Left lung (tissue), 14 donors: ENCODE measurements around the gene MICAL1. TPM values are rescaled to one million over a fixed set of nuclear protein-coding genes. Genes with fewer than 3 reads are reported as not detected.

Experiments used
- ATAC-seq: fragments of 200-7000 bp; cut with Tn5 transposase; one replicate; pipeline ENCODE4 v1.9.1; 2020; ENCODE audit warnings: moderate library complexity
- DNase-seq, 4 donors: peaks; one replicate each; pipeline ENCODE4 v3.0.0-alpha.2; 2013 to 2020
- H3K27ac ChIP-seq, 2 donors: fragments of 200-600 bp; sonication (generic) in 1 of 2; one replicate each; pipeline versions ENCODE4 v1.5.0 to v1.8.0; 2020 to 2021
- H3K27me3 ChIP-seq, 2 donors: fragments of 200-600 bp; sonication (generic) in 1 of 2; one replicate each; pipeline versions ENCODE4 v1.5.0 to v1.8.0; 2020 to 2021
- H3K36me3 ChIP-seq, 2 donors: fragments of 200-600 bp; sonication (generic) in 1 of 2; one replicate each; pipeline versions ENCODE4 v1.5.0 to v1.8.0; 2020 to 2021
- H3K4me1 ChIP-seq, 2 donors: fragments of 200-600 bp; one replicate each; pipeline ENCODE4 v1.8.0; 2021
- H3K4me3 ChIP-seq, 2 donors: fragments of 200-600 bp; sonication (generic) in 1 of 2; one replicate each; pipeline versions ENCODE4 v1.5.0 to v1.8.0; 2020 to 2021; ENCODE audit warnings: mild to moderate bottlenecking in 1 of 2
- H3K9me3 ChIP-seq, 2 donors: fragments of 200-600 bp; sonication (generic) in 1 of 2; one replicate each; pipeline versions ENCODE4 v1.5.0 to v1.8.0; 2020 to 2021
- intact Hi-C, 2 donors: fragments of 100-400 bp; cut with DNase I; formaldehyde crosslinking; loops; one replicate each; pipeline versions ENCODE4 v1.11.2 to v1.14.2; 2022
- long read RNA-seq, 12 donors: library from polyadenylated mRNA in 2 of 12; unstranded in 2 of 12; transcript quantifications; one replicate each; pipeline ENCODE4 v2.0.0 and lab custom pipeline, GENCODE V29; 2019 to 2026
- polyA plus RNA-seq, 6 donors: library from polyadenylated mRNA; unstranded; fragments of 120-200 nt; gene quantifications; one replicate each; pipeline ENCODE4 v1.2.1, GENCODE V29; 2013; ENCODE audit not compliant: insufficient read length in 6 of 6
- total RNA-seq, 2 donors: library from RNA; stranded (reverse); fragmentation: NEBNext Ultra II Directional; extraction: Animal tissue kit (Norgen Biotek cat#: 25700); gene quantifications; one replicate each; pipeline ENCODE4 v1.2.1, GENCODE V29; 2021
- TF ChIP-seq, protein P1 (sequence below), 2 donors: fragments of 200-600 bp; sonication (generic) in 1 of 2; IDR thresholded peaks; one replicate each; pipeline versions ENCODE4 v1.5.0 to v1.8.0; 2021; ENCODE audit warnings: antibody characterized with exemption in 2 of 2
- donor health status: DM: no; HTN: yes; CAD: no.
- donor health status: DM: no; HTN: no; CAD: no.

MICAL1 gene
- total RNA-seq (10 to 100 TPM; 60.7 to 70.9 TPM), polyA plus RNA-seq (10 to 100 TPM; 55.7 to 67.5 (median 59.6) TPM)
- long read RNA-seq, donor 1, partial matches to known transcripts, result 5 of 6 reads
- long read RNA-seq, donor 1, other reads (novel, unspliced or antisense), result 0 of 6 reads
- long read RNA-seq, donor 2, partial matches to known transcripts, result 16 of 16 reads
- long read RNA-seq, donor 2, other reads (novel, unspliced or antisense), result 0 of 16 reads
- long read RNA-seq, donor 3, partial matches to known transcripts, result 0 of 2 reads
- long read RNA-seq, donor 3, other reads (novel, unspliced or antisense), result 0 of 2 reads
- long read RNA-seq, donor 4, partial matches to known transcripts, result 10 of 16 reads
- long read RNA-seq, donor 4, other reads (novel, unspliced or antisense), result 4 of 16 reads
- long read RNA-seq, donor 5, partial matches to known transcripts, result 15 of 15 reads
- long read RNA-seq, donor 5, other reads (novel, unspliced or antisense), result 0 of 15 reads
- long read RNA-seq, donor 6, partial matches to known transcripts, result 0 of 2 reads
- long read RNA-seq, donor 6, other reads (novel, unspliced or antisense), result 0 of 2 reads
- long read RNA-seq, donor 7, result 0 reads
- long read RNA-seq, donor 8, partial matches to known transcripts, result 5 of 7 reads
- long read RNA-seq, donor 8, other reads (novel, unspliced or antisense), result 0 of 7 reads
- long read RNA-seq, donor 9, result 0 reads
- long read RNA-seq, donor 10, partial matches to known transcripts, result 3 of 8 reads
- long read RNA-seq, donor 10, other reads (novel, unspliced or antisense), result 5 of 8 reads
- long read RNA-seq, donor 11, partial matches to known transcripts, result 0 of 1 reads
- long read RNA-seq, donor 11, other reads (novel, unspliced or antisense), result 0 of 1 reads
- long read RNA-seq, donor 12, result 0 reads

- peak; percentile 61 to 96 (median 86) for DNase-seq
- Histone ChIP-seq H3K9me3 (no peaks in the 10 kb centered on the region), H3K27ac (peak within 1 kb of the TSS; percentile 87 to 96), H3K36me3 (peaks cover 0 to 23% of the 10 kb centered on the region in 2 donors), H3K4me3 (peak within 1 kb of the TSS; percentile 90 to 92), H3K4me1 (peaks cover 13 to 56% of the 10 kb centered on the region in 2 donors), H3K27me3 (no peaks in the 10 kb centered on the region)
- intact Hi-C loops, result no loop called here
- ATAC-seq, result peak; percentile 82
- TF ChIP-seq, protein P1, sequence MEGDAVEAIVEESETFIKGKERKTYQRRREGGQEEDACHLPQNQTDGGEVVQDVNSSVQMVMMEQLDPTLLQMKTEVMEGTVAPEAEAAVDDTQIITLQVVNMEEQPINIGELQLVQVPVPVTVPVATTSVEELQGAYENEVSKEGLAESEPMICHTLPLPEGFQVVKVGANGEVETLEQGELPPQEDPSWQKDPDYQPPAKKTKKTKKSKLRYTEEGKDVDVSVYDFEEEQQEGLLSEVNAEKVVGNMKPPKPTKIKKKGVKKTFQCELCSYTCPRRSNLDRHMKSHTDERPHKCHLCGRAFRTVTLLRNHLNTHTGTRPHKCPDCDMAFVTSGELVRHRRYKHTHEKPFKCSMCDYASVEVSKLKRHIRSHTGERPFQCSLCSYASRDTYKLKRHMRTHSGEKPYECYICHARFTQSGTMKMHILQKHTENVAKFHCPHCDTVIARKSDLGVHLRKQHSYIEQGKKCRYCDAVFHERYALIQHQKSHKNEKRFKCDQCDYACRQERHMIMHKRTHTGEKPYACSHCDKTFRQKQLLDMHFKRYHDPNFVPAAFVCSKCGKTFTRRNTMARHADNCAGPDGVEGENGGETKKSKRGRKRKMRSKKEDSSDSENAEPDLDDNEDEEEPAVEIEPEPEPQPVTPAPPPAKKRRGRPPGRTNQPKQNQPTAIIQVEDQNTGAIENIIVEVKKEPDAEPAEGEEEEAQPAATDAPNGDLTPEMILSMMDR (IDR thresholded peaks at IDR 0.05), result peak; percentile 23 to 55
Observed at GRCh38 chr6:109455437-109456110, at the start of gene MICAL1. Gene MICAL1 (minus strand): TSS chr6:109455772. CDS start chr6:109454196, 1,576 bp downstream.

DNA sequence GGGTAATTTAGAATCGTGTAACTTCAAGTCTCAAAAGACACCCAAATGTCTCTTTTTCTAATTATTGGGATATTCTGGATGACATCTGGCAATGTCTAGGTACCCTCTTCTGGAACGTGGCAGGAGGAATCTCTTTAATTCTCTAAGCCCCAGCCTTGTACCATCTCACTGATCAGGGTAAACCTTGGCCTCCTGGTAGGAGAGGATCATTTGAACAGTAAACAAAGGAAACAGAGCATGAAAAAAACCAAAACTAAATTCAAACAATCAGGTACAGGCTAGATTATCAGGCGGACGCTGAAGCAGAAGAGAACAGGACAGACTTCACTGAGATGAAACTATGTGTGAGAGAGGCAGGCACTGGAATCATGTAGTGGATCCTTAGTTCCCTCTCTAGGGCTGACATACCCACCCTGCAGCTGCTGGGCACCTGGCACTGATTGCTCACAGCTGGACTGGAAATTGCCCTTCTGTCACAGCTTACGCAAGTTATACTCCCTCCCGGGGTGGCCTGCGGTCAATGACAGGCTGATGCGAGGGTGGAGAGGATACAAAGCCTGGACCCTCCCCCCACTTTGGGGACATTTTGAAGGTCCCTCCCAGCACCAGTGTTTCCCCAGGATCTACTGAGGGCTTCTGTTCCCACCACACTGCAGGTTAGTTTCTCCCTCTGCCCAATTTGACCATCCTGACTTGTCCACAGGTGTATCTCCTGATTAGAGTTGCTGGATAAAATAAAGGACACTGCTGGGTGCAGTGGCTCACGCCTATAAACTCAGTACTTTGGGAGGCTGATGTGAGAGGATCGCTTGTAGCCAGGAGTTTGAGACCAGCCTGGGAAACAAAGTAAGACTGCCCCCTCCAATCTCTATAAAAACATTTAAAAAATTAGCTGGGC lies 48.0 kb upstream of the MICAL1 start:
- no peaks in the 10 kb centered on the region for H3K9me3 ChIP-seq
- TF ChIP-seq, protein P1 (IDR thresholded peaks at IDR 0.05), result no peak
- DNase-seq (no peak), ATAC-seq (no peak)
- intact Hi-C loops, result no loop called here
- no peak overlapping the region for H3K4me3 ChIP-seq
- no peaks in the 10 kb centered on the region for H3K4me1 ChIP-seq
- H3K27me3 ChIP-seq, result no peaks in the 10 kb centered on the region
- H3K27ac ChIP-seq, result no peak overlapping the region
- no peaks in the 10 kb centered on the region for H3K36me3 ChIP-seq

DNA sequence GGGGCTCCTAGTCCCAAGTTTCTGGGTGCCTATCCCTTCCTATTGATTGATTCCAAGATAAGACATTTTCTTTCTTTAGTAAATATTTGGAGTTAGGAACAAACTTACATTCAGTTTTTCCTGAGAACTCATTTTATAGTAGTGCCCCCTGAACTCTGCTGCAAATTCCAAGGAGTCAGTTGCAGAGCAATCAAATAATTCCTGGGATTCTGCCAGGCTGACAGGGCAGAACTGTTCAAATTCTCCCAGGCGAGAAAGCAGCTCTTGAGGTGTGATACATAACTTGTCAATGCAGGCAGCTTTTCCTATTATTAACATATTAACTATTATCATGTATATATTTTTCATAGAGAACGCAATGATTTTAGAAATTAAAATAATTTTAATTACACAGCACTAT lies 43.4 kb upstream of the MICAL1 start:
- Histone ChIP-seq H3K4me1 (no peaks in the 10 kb centered on the region), H3K27me3 (no peaks in the 10 kb centered on the region), H3K4me3 (no peak overlapping the region), H3K36me3 (no peaks in the 10 kb centered on the region), H3K9me3 (no peaks in the 10 kb centered on the region), H3K27ac (no peak overlapping the region)
- TF ChIP-seq, protein P1 (IDR thresholded peaks at IDR 0.05), result no peak
- no peak for ATAC-seq
- DNase-seq, result no peak
- intact Hi-C loops, result no loop called here

DNA sequence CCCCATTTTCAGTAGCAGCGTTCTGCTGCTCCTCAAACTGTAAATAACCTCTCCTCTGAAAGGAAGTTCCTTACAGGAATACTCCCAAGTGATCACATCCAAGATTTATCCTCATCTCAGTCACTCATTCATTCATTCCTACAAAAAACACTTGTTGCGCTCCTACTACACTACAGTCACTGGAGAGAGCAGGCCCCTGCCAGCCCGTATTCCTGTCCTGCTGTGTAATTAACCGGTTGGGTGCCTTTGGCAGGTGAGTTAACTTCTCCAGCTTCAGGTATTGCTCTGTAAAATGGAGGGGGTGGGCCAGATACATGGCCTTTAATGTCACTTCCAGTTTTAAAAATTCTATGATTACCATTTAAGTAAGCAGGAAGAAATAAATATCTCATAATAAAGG lies 42.5 kb upstream of the MICAL1 start:
- no peaks in the 10 kb centered on the region for H3K4me1 ChIP-seq
- H3K9me3 ChIP-seq, result no peaks in the 10 kb centered on the region
- TF ChIP-seq, protein P1 (IDR thresholded peaks at IDR 0.05), result no peak
- no peaks in the 10 kb centered on the region for H3K27me3 ChIP-seq
- ATAC-seq, result no peak
- H3K27ac ChIP-seq, result no peak overlapping the region
- no peak overlapping the region for H3K4me3 ChIP-seq
- DNase-seq, result no peak
- intact Hi-C loops, result no loop called here
- H3K36me3 ChIP-seq, result no peaks in the 10 kb centered on the region
